ENCODE measurements around the gene MNX1.

Gene MNX1

GRCh38 chr7:157032644-157033482, 22.4 kb upstream of the MNX1 start:
- H4K20me1 ChIP-seq (ENCODE audit: insufficient read depth, low read length): no peaks in the 10 kb centered on the region
- no peak for DNase-seq
- no peaks in the 10 kb centered on the region for H3K4me1 ChIP-seq (ENCODE audit: insufficient read depth, low read length)
- H3K27me3 ChIP-seq (ENCODE audit: insufficient read depth, low read length, poor library complexity): no peaks in the 10 kb centered on the region
- H3K27ac ChIP-seq (ENCODE audit: low read length): no peak overlapping the region
- H2AFZ ChIP-seq (ENCODE audit: low read depth, low read length): no peak overlapping the region
- no peak overlapping the region for H3K4me3 ChIP-seq (ENCODE audit: low read depth in 1 of 2, low read length in 2 of 2)
- no peaks in the 10 kb centered on the region for H3K79me2 ChIP-seq (ENCODE audit: insufficient read depth, low read length)
- no peaks in the 10 kb centered on the region for H3K9me3 ChIP-seq (ENCODE audit: insufficient read depth, low read length, severe bottlenecking)
- H3K36me3 ChIP-seq (ENCODE audit: insufficient read depth, low read length): no peaks in the 10 kb centered on the region
- TF ChIP-seq EZH2 (IDR thresholded peaks at IDR 0.05; ENCODE audit: borderline replicate concordance, low read depth, low read length, severe bottlenecking): no peak
- TF ChIP-seq CTCF (IDR thresholded peaks at IDR 0.05; ENCODE audit: borderline replicate concordance, extremely low read depth, low read length, poor library complexity, severe bottlenecking): no peak
- ATAC-seq (ENCODE audit: insufficient read depth, low read depth): no peak
- no peak overlapping the region for H3K9ac ChIP-seq (ENCODE audit: low read depth, low read length)
- H3K4me2 ChIP-seq (ENCODE audit: insufficient read depth, low read length): no peak overlapping the region

- TF ChIP-seq EZH2 (IDR thresholded peaks at IDR 0.05; ENCODE audit: borderline replicate concordance, low read depth, low read length, severe bottlenecking): no peak
- no peak for TF ChIP-seq CTCF (IDR thresholded peaks at IDR 0.05; ENCODE audit: borderline replicate concordance, extremely low read depth, low read length, poor library complexity, severe bottlenecking)
These were observed 21.7 kb upstream of the MNX1 start for GRCh38 chr7:157032128-157032527.

GRCh38 chr7:157028199-157028903, 17.9 kb upstream of the MNX1 start:
- no peak overlapping the region for H3K9ac ChIP-seq (ENCODE audit: low read depth, low read length)
- no peaks in the 10 kb centered on the region for H3K9me3 ChIP-seq (ENCODE audit: insufficient read depth, low read length, severe bottlenecking)
- H3K4me3 ChIP-seq (ENCODE audit: low read depth in 1 of 2, low read length in 2 of 2): no peak overlapping the region
- no peak overlapping the region for H3K4me2 ChIP-seq (ENCODE audit: insufficient read depth, low read length)
- no peak for TF ChIP-seq CTCF (IDR thresholded peaks at IDR 0.05; ENCODE audit: borderline replicate concordance, extremely low read depth, low read length, poor library complexity, severe bottlenecking)
- H3K27me3 ChIP-seq (ENCODE audit: insufficient read depth, low read length, poor library complexity): peaks cover 7% of the 10 kb centered on the region
- DNase-seq (no peak), ATAC-seq (ENCODE audit: insufficient read depth, low read depth) (no peak)
- H3K27ac ChIP-seq (ENCODE audit: low read length): no peak overlapping the region
- no peaks in the 10 kb centered on the region for H3K79me2 ChIP-seq (ENCODE audit: insufficient read depth, low read length)
- no peaks in the 10 kb centered on the region for H3K36me3 ChIP-seq (ENCODE audit: insufficient read depth, low read length)
- no peaks in the 10 kb centered on the region for H3K4me1 ChIP-seq (ENCODE audit: insufficient read depth, low read length)
- no peaks in the 10 kb centered on the region for H4K20me1 ChIP-seq (ENCODE audit: insufficient read depth, low read length)
- no peak overlapping the region for H2AFZ ChIP-seq (ENCODE audit: low read depth, low read length)

More at GRCh38 chr7:157032128-157032527, 21.7 kb upstream of the MNX1 start:
- ATAC-seq (ENCODE audit: insufficient read depth, low read depth): no peak
- Histone ChIP-seq H3K4me2 (ENCODE audit: insufficient read depth, low read length) (no peak overlapping the region), H3K4me1 (ENCODE audit: insufficient read depth, low read length) (no peaks in the 10 kb centered on the region), H3K9ac (ENCODE audit: low read depth, low read length) (no peak overlapping the region), H2AFZ (ENCODE audit: low read depth, low read length) (no peak overlapping the region), H3K27me3 (ENCODE audit: insufficient read depth, low read length, poor library complexity) (no peaks in the 10 kb centered on the region), H3K9me3 (ENCODE audit: insufficient read depth, low read length, severe bottlenecking) (no peaks in the 10 kb centered on the region), H3K4me3 (ENCODE audit: low read depth in 1 of 2, low read length in 2 of 2) (no peak overlapping the region), H4K20me1 (ENCODE audit: insufficient read depth, low read length) (no peaks in the 10 kb centered on the region), H3K27ac (ENCODE audit: low read length) (no peak overlapping the region), H3K36me3 (ENCODE audit: insufficient read depth, low read length) (no peaks in the 10 kb centered on the region), H3K79me2 (ENCODE audit: insufficient read depth, low read length) (no peaks in the 10 kb centered on the region)
- DNase-seq: no peak

All from DND-41 (cell line).